RWPE1 (cell line): ENCODE measurements around the gene CMYA5.

Experiments used
- CTCF ChIA-PET: fragments of 350-600 bp; sonication (Branson Sonifier 250); formaldehyde crosslinking; extraction: SDS; loops from one replicate; lab custom pipeline; 2021; lab: Yijun Ruan, JAX
- POLR2A ChIA-PET: fragments of 400-600 bp; formaldehyde crosslinking; extraction: SDS; loops from one replicate; lab custom pipeline; 2020; ENCODE audit warnings: antibody characterized with exemption; ENCODE audit not compliant: low non-redundant PET; lab: Yijun Ruan, JAX
- DNase-seq: peaks from one replicate; pipeline ENCODE4 v3.0.0; 2012; ENCODE audit warnings: low spot score
- H3K27ac ChIP-seq: fragments of 450-650 bp; 2 replicates; pipeline ENCODE4 v1.5.1; 2017
- CTCF ChIP-seq: fragments of 450-650 bp; conservative IDR thresholded peaks from 2 replicates; pipeline ENCODE4 v1.5.1; 2017; ENCODE audit warnings: low read depth, mild to moderate bottlenecking

The CMYA5 gene

GRCh38 chr5:79787448-79787847 lies 97.8 kb downstream of the CMYA5 start:
- H3K27ac ChIP-seq: no peak overlapping the region
- DNase-seq: no peak
- ChIA-PET CTCF (no interaction called here), POLR2A (no interaction called here)
- TF ChIP-seq CTCF: no peak

GRCh38 chr5:79791843-79792242 lies 102.2 kb downstream of the CMYA5 start:
- ChIA-PET CTCF (interaction anchor here (0.6 kb wide), 1 partner anchor 29 kb away, joined by 4 read pairs; no protein-coding TSS in a partner anchor), POLR2A (no interaction called here)
- no peak for DNase-seq
- no peak overlapping the region for H3K27ac ChIP-seq
- no peak for TF ChIP-seq CTCF

GRCh38 chr5:79792463-79792862 lies 102.8 kb downstream of the CMYA5 start:
- no peak overlapping the region for H3K27ac ChIP-seq
- no peak for TF ChIP-seq CTCF
- no peak for DNase-seq
- POLR2A ChIA-PET: interaction anchor here (0.6 kb wide), 1 partner anchor 10 kb away, joined by 3 read pairs; no protein-coding TSS in a partner anchor
- CTCF ChIA-PET: no interaction called here

- TF ChIP-seq CTCF: no peak
- CTCF ChIA-PET: interaction anchor here (0.6 kb wide), 1 partner anchor 232 kb away, joined by 3 read pairs; no protein-coding TSS in a partner anchor
- POLR2A ChIA-PET: no interaction called here
- DNase-seq: no peak
- H3K27ac ChIP-seq: no peak overlapping the region
Measured at GRCh38 chr5:79793304-79793703, 103.7 kb downstream of the CMYA5 start.

GRCh38 chr5:79793722-79794121 lies 104.1 kb downstream of the CMYA5 start:
- CTCF ChIA-PET: interaction anchor here (0.6 kb wide), 1 partner anchor 233 kb away, joined by 3 read pairs; no protein-coding TSS in a partner anchor
- POLR2A ChIA-PET: no interaction called here
- no peak overlapping the region for H3K27ac ChIP-seq
- no peak for DNase-seq
- no peak for TF ChIP-seq CTCF

GRCh38 chr5:79794347-79794746 lies 104.7 kb downstream of the CMYA5 start:
- POLR2A ChIA-PET: no interaction called here
- no peak overlapping the region for H3K27ac ChIP-seq
- TF ChIP-seq CTCF: no peak
- no peak for DNase-seq
- CTCF ChIA-PET: no interaction called here
